ENCODE measurements around the gene WIF1. TPM values are rescaled to one million over a fixed set of nuclear protein-coding genes. Genes with fewer than 3 reads are reported as not detected.

The WIF1 gene
- total RNA-seq, 1 experiment from 2014 or later: not detected

DNA sequence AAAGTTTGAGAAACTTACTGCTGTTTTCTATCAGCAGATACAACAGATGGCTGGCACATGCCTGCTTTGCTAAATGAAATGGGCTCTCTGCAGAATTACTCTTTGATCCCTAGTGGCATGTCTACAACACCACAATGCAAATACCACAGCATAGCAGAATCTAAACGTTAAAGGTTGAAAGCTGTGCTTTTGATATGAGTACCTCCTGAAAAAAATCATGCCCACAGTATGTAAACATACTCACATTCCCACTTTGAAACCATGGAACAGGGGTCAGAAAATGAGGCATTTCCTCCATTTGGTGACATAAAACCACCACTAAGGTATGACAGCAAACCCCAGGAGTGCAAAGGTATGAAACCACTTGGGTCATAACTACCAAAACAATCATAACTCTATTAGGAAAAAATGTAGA is 7.5 kb downstream of the WIF1 start:
- Histone ChIP-seq H2AFZ (no peak overlapping the region), H3K9me3 (ENCODE audit: insufficient read depth, low read depth) (no peaks in the 10 kb centered on the region), H3K27me3 (ENCODE audit: insufficient read depth, low read depth) (no peaks in the 10 kb centered on the region; the same call in 1 of the 2 replicates), H3K4me1 (replicated peaks; ENCODE audit: insufficient read depth) (no peaks in the 10 kb centered on the region), H4K20me1 (ENCODE audit: insufficient read depth) (no peaks in the 10 kb centered on the region), H3F3A (ENCODE audit: insufficient read depth, low read depth) (no peaks in the 10 kb centered on the region), H3K9me2 (ENCODE audit: insufficient read depth) (no peaks in the 10 kb centered on the region), H3K36me3 (ENCODE audit: low read depth) (no peaks in the 10 kb centered on the region), H3K4me3 (no peak overlapping the region), H3K27ac (no peak overlapping the region), H3K79me2 (ENCODE audit: low read depth) (no peaks in the 10 kb centered on the region), H3K4me2 (no peak overlapping the region)
- ChIA-PET CTCF (no interaction called here), POLR2A (ENCODE audit: unreplicated experiment) (no interaction called here)
- DNase-seq: no peak
- BruUV-seq (replicated peaks): no TSS peak
- intact Hi-C loops (cut with micrococcal nuclease; ENCODE audit: unreplicated experiment): no loop called here
- TF ChIP-seq CTCF (conservative IDR thresholded peaks at IDR 0.05) (no peak), EZH2 (IDR thresholded peaks at IDR 0.05; ENCODE audit: low read depth) (no peak)

GRCh38 chr12:65106948-65107347 is 14.2 kb downstream of the WIF1 start:
- intact Hi-C loops (cut with micrococcal nuclease; ENCODE audit: unreplicated experiment): loop anchor here (1.0 to 5.0 kb wide), 2 partner anchors 216 to 305 kb away; no protein-coding TSS in a partner anchor

DNA sequence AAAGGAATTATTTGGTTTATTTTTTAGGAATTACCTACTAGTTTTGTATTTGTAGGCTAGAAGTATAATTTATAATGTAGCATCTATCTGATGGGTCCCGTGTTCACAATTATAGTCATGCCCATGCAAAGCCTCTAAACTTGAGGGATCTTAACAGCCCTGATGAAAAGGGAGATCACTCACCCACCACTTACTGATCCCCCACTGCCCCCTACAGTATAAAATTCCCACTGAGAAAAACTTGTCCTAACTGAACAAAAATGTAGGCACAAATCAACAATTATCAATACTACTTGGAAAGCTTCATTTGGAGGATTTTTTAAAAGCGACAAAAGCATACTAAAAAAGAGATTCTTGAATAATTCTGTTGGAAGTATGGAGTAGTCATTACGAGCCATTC is 21.0 kb downstream of the WIF1 start:
- Histone ChIP-seq H3K27ac (no peak overlapping the region), H3K4me3 (no peak overlapping the region), H2AFZ (no peak overlapping the region), H3K79me2 (ENCODE audit: low read depth) (no peaks in the 10 kb centered on the region), H3F3A (ENCODE audit: insufficient read depth, low read depth) (no peaks in the 10 kb centered on the region), H3K27me3 (ENCODE audit: insufficient read depth, low read depth) (0 out of 2 replicates have a peak, but pooled peaks cover 4% of the 10 kb centered on the region), H3K4me2 (no peak overlapping the region), H3K9me3 (ENCODE audit: insufficient read depth, low read depth) (no peaks in the 10 kb centered on the region; the same call in 1 of the 2 replicates), H3K9me2 (ENCODE audit: insufficient read depth) (no peaks in the 10 kb centered on the region), H4K20me1 (ENCODE audit: insufficient read depth) (no peaks in the 10 kb centered on the region), H3K36me3 (ENCODE audit: low read depth) (no peaks in the 10 kb centered on the region), H3K4me1 (replicated peaks; ENCODE audit: insufficient read depth) (no peaks in the 10 kb centered on the region)
- no peak for DNase-seq
- no TSS peak for BruUV-seq (replicated peaks)
- TF ChIP-seq EZH2 (IDR thresholded peaks at IDR 0.05; ENCODE audit: low read depth) (no peak), CTCF (conservative IDR thresholded peaks at IDR 0.05) (peak; percentile 50)
- CTCF ChIA-PET: no interaction called here
- intact Hi-C loops (cut with micrococcal nuclease; ENCODE audit: unreplicated experiment): no loop called here
- POLR2A ChIA-PET (ENCODE audit: unreplicated experiment): no interaction called here

More at GRCh38 chr12:65106948-65107347, 14.2 kb downstream of the WIF1 start:
- CTCF ChIA-PET: interaction anchor here (0.9 kb wide), 1 partner anchor 215 kb away, joined by 3 read pairs; no protein-coding TSS in a partner anchor
- H3F3A ChIP-seq (ENCODE audit: insufficient read depth, low read depth): no peaks in the 10 kb centered on the region
- no peak for DNase-seq
- no peak overlapping the region for H3K4me2 ChIP-seq
- no peaks in the 10 kb centered on the region for H3K9me3 ChIP-seq (ENCODE audit: insufficient read depth, low read depth)
- H2AFZ ChIP-seq: no peak overlapping the region
- H3K27ac ChIP-seq: no peak overlapping the region
- no peaks in the 10 kb centered on the region for H3K9me2 ChIP-seq (ENCODE audit: insufficient read depth)
- POLR2A ChIA-PET (ENCODE audit: unreplicated experiment): interaction anchor here (0.7 kb wide), 1 partner anchor 8 kb away, joined by 4 read pairs; no protein-coding TSS in a partner anchor
- no TSS peak for BruUV-seq (replicated peaks)
- H3K79me2 ChIP-seq (ENCODE audit: low read depth): no peaks in the 10 kb centered on the region
- H3K27me3 ChIP-seq (ENCODE audit: insufficient read depth, low read depth): no peaks in the 10 kb centered on the region
- H3K36me3 ChIP-seq (ENCODE audit: low read depth): no peaks in the 10 kb centered on the region
- TF ChIP-seq EZH2 (IDR thresholded peaks at IDR 0.05; ENCODE audit: low read depth): no peak
- peak; percentile 65 for TF ChIP-seq CTCF (conservative IDR thresholded peaks at IDR 0.05)
- no peaks in the 10 kb centered on the region for H3K4me1 ChIP-seq (replicated peaks; ENCODE audit: insufficient read depth)
- H4K20me1 ChIP-seq (ENCODE audit: insufficient read depth): no peaks in the 10 kb centered on the region
- no peak overlapping the region for H3K4me3 ChIP-seq

Measured in PC-9 (cell line).